Upper lobe of left lung (tissue), 6 donors: ENCODE measurements around the gene SHROOM4. TPM values are rescaled to one million over a fixed set of nuclear protein-coding genes. Genes with fewer than 3 reads are reported as not detected.

Experiments
- ATAC-seq, 2 donors: fragments of 200-7000 bp; cut with Tn5 transposase; one replicate each; pipeline ENCODE4 v1.9.1; 2022; ENCODE audit warnings: mild to moderate bottlenecking in 2 of 2, moderate library complexity in 2 of 2; ENCODE audit not compliant: low FRiP score in 2 of 2
- DNase-seq, 2 donors: peaks; one replicate each; pipeline ENCODE4 v3.0.0-alpha.2; 2019 to 2020
- H3K27ac ChIP-seq, 4 donors: fragments of 200-600 bp; sonication (generic); one replicate each; pipeline ENCODE4 v1.5.1; 2016 to 2019
- H3K27me3 ChIP-seq, 4 donors: fragments of 200-600 bp; sonication (generic); one replicate each; pipeline ENCODE4 v1.5.1; 2017 to 2019
- H3K36me3 ChIP-seq, 4 donors: fragments of 200-600 bp; sonication (generic); one replicate each; pipeline ENCODE4 v1.5.1; 2016 to 2019
- H3K4me1 ChIP-seq, 4 donors: fragments of 200-600 bp; sonication (generic); one replicate each; pipeline ENCODE4 v1.5.1; 2018 to 2019
- H3K4me3 ChIP-seq, 4 donors: fragments of 200-600 bp; sonication (generic); one replicate each; pipeline ENCODE4 v1.5.1; 2017 to 2019; ENCODE audit warnings: mild to moderate bottlenecking in 2 of 4, moderate library complexity in 1 of 4
- H3K9me3 ChIP-seq, 4 donors: fragments of 200-600 bp; sonication (generic); one replicate each; pipeline ENCODE4 v1.5.1; 2018 to 2019
- CTCF ChIP-seq, 6 experiments: fragments of 450-650 bp in 4 of 6; fragments of 200-600 bp in 2 of 6; sonication (generic) in 2 of 6; IDR thresholded peaks; one replicate each; pipeline ENCODE4 v1.5.1; 2016 to 2019; ENCODE audit warnings: antibody characterized with exemption in 6 of 6
- EP300 ChIP-seq, 4 donors: sonication (generic); formaldehyde crosslinking; IDR thresholded peaks; one replicate each; pipeline ENCODE4 v1.5.1; 2017; ENCODE audit warnings: antibody characterized with exemption in 4 of 4, control low read depth in 2 of 4
- POLR2A ChIP-seq, 4 donors: fragments of 450-650 bp; IDR thresholded peaks; one replicate each; pipeline ENCODE4 v1.5.1; 2016 to 2017; ENCODE audit warnings: antibody characterized with exemption in 4 of 4, mild to moderate bottlenecking in 2 of 4
- POLR2AphosphoS5 ChIP-seq, 2 donors: sonication (generic); formaldehyde crosslinking; IDR thresholded peaks; one replicate each; pipeline ENCODE4 v1.5.1; 2017; ENCODE audit warnings: antibody characterized with exemption in 2 of 2
- WGBS, 2 donors: methylation state at CpG; one replicate each; pipeline ENCODE4 v1.1.5; 2017 to 2018; 5-methylcytosine and 5-hydroxymethylcytosine counted together
- total RNA-seq, 6 donors: library from RNA; depleted of rRNA in 4 of 6; stranded (reverse); fragments of >200 nt in 4 of 6; gene quantifications; one replicate each; pipeline versions ENCODE4 v1.1.0 to v1.2.1, GENCODE V29; 2016 to 2021
- donor health status: DM: no; HTN: no; CAD: no; lungs with moderate emphysema.
- donor health status: DM: no; HTN: yes; CAD: no; lungs with severe emphysema.

Gene SHROOM4
- total RNA-seq, 6 donors from 2014 or later = 26.7 to 51.4 (median 35.3) TPM

DNA sequence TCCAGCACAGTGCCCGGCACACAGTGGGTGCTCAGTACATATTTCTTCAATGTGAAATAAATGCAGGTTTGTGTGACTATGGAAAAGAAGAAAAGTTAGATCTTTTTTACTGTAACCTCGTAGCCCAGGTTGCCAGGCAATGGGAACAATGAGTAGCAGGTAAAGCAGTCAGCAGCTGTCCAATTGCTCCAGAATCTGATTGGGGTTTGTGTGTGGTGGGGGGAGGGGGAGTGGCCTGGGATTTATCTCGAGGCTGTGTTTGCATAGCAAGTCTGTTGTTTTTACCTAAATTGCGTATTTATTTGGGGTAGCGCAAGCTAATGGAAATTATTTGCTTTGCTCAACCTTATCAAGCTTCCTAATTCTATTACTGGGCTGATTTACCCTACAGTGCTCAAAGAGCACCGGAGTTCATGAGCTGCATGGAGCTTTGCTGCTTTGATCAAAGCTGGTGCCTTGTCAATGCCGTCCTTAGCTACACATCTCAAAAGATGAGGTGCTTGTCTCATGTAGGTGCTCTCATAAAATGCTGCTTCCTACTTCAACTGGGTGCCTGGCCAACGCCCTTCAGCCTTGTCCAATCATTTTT lies 198.3 kb downstream of the SHROOM4 start:
- no peak overlapping the region for H3K4me3 ChIP-seq
- ATAC-seq (no peak), DNase-seq (no peak)
- H3K36me3 ChIP-seq = no peaks in the 10 kb centered on the region
- WGBS, 2 donors = 71 to 89% methylated on average over 8 of the region's 8 CpGs
- no peaks in the 10 kb centered on the region for H3K27me3 ChIP-seq
- no peaks in the 10 kb centered on the region for H3K9me3 ChIP-seq
- TF ChIP-seq EP300 (IDR thresholded peaks at IDR 0.05) = no peak
- TF ChIP-seq POLR2AphosphoS5 (IDR thresholded peaks at IDR 0.05) = no peak
- no peak for TF ChIP-seq POLR2A (IDR thresholded peaks at IDR 0.05)
- TF ChIP-seq CTCF (IDR thresholded peaks at IDR 0.05) = no peak
- H3K4me1 ChIP-seq = peaks cover 0 to 9% (median 0%) of the 10 kb centered on the region in 4 donors
- H3K27ac ChIP-seq = no peak overlapping the region

DNA sequence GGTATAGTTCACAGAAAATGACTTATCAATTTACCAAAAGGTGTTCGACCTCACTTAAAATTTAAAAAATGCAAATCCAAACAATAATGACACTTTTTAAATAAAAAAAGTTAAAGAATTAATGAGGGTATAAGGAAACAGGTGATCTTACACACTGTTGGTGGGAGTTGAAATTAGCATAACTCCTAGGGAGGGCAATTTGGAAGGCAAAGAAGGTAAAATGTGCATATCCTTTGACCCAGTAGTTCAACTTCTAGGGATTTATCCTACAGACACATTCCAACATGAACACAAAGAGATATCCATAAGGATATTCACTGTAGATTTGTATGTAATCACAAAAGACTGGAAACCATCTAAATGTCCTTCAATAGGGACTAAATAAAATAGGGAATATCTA lies 199.5 kb downstream of the SHROOM4 start:
- H3K36me3 ChIP-seq = no peaks in the 10 kb centered on the region
- 81 to 88% methylated on average over 1 of the region's 1 CpG for WGBS, 2 donors
- no peak overlapping the region for H3K27ac ChIP-seq
- no peaks in the 10 kb centered on the region for H3K27me3 ChIP-seq
- no peak for DNase-seq
- ATAC-seq = no peak
- H3K4me3 ChIP-seq = no peak overlapping the region
- H3K9me3 ChIP-seq = no peaks in the 10 kb centered on the region
- H3K4me1 ChIP-seq = peaks cover 0 to 9% (median 0%) of the 10 kb centered on the region in 4 donors
- TF ChIP-seq POLR2AphosphoS5 (IDR thresholded peaks at IDR 0.05) (no peak), POLR2A (IDR thresholded peaks at IDR 0.05) (no peak), CTCF (IDR thresholded peaks at IDR 0.05) (no peak), EP300 (IDR thresholded peaks at IDR 0.05) (no peak)

DNA sequence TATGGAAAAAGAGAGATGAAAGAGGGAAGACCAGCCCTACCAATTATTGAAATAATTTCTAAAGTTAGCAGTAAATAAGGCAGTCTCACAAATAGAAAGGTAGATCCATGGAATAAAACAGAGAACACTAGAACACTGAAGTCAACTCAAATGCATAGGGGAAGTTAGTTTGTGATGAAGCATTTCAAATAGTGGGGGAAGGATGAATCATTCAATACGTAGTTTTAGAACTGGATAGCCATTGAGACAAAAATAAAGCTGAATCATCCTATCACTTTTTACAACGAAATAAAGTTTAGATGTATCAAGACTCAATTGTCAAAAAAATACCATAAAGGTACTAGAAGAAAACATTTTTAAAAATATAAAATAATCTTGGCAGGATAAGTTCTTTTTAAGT lies 200.1 kb downstream of the SHROOM4 start:
- 40 to 53% methylated on average over 2 of the region's 2 CpGs for WGBS, 2 donors
- TF ChIP-seq CTCF (IDR thresholded peaks at IDR 0.05) (no peak), EP300 (IDR thresholded peaks at IDR 0.05) (no peak), POLR2AphosphoS5 (IDR thresholded peaks at IDR 0.05) (no peak), POLR2A (IDR thresholded peaks at IDR 0.05) (no peak)
- H3K36me3 ChIP-seq = no peaks in the 10 kb centered on the region
- no peaks in the 10 kb centered on the region for H3K27me3 ChIP-seq
- no peaks in the 10 kb centered on the region for H3K9me3 ChIP-seq
- DNase-seq = no peak
- H3K27ac ChIP-seq = no peak overlapping the region
- no peak for ATAC-seq
- H3K4me1 ChIP-seq = peaks cover 0 to 2% (median 0%) of the 10 kb centered on the region in 4 donors
- no peak overlapping the region for H3K4me3 ChIP-seq

GRCh38 chrX:50609796-50610195 lies 204.2 kb downstream of the SHROOM4 start:
- no peak for TF ChIP-seq POLR2A (IDR thresholded peaks at IDR 0.05)
- TF ChIP-seq POLR2AphosphoS5 (IDR thresholded peaks at IDR 0.05) = no peak
- TF ChIP-seq EP300 (IDR thresholded peaks at IDR 0.05) = no peak
- no peak for ATAC-seq
- Histone ChIP-seq H3K9me3 (no peaks in the 10 kb centered on the region), H3K4me1 (no peaks in the 10 kb centered on the region), H3K36me3 (peaks cover 0 to 20% (median 2%) of the 10 kb centered on the region in 4 donors), H3K27me3 (no peaks in the 10 kb centered on the region), H3K27ac (no peak overlapping the region), H3K4me3 (no peak overlapping the region)
- no peak for DNase-seq

- DNase-seq (no peak), ATAC-seq (no peak)
- Histone ChIP-seq H3K4me1 (no peaks in the 10 kb centered on the region), H3K9me3 (no peaks in the 10 kb centered on the region), H3K4me3 (no peak overlapping the region), H3K27me3 (no peaks in the 10 kb centered on the region), H3K27ac (no peak overlapping the region), H3K36me3 (peaks cover 0 to 49% (median 5%) of the 10 kb centered on the region in 4 donors)
- TF ChIP-seq EP300 (IDR thresholded peaks at IDR 0.05) (no peak), POLR2AphosphoS5 (IDR thresholded peaks at IDR 0.05) (no peak), CTCF (IDR thresholded peaks at IDR 0.05) (no peak), POLR2A (IDR thresholded peaks at IDR 0.05) (no peak)
- 30 to 50% methylated on average over 1 to 3 of the region's 3 CpGs for WGBS, 2 donors
Measured at GRCh38 chrX:50606300-50606950, 207.6 kb downstream of the SHROOM4 start.
